Measurements from ENCODE around the gene DNAI7.

DNA sequence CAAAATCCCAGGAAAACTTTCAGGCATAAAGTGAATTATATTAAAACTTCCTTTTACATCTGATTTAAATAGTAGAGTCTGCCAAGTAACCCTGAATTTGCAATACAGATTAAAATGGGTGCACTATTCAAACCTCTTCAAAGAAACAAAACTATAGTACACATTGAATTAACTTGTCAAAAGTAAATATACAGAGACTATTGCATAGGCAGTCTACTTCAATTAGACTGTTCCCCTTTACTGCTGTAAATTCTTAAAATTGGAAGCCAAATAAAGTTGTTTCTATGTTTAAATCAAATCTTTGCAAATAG, 48.7 kb upstream of the DNAI7 start:
- TF ChIP-seq, protein P1, sequence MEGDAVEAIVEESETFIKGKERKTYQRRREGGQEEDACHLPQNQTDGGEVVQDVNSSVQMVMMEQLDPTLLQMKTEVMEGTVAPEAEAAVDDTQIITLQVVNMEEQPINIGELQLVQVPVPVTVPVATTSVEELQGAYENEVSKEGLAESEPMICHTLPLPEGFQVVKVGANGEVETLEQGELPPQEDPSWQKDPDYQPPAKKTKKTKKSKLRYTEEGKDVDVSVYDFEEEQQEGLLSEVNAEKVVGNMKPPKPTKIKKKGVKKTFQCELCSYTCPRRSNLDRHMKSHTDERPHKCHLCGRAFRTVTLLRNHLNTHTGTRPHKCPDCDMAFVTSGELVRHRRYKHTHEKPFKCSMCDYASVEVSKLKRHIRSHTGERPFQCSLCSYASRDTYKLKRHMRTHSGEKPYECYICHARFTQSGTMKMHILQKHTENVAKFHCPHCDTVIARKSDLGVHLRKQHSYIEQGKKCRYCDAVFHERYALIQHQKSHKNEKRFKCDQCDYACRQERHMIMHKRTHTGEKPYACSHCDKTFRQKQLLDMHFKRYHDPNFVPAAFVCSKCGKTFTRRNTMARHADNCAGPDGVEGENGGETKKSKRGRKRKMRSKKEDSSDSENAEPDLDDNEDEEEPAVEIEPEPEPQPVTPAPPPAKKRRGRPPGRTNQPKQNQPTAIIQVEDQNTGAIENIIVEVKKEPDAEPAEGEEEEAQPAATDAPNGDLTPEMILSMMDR (IDR thresholded peaks at IDR 0.05), result no peak
- no peak for TF ChIP-seq EZH2 (IDR thresholded peaks at IDR 0.05; ENCODE audit: borderline replicate concordance, insufficient read depth, low read depth, low read length, poor library complexity, severe bottlenecking)

Measured in B cell (primary cell).